GM23248 (cell line): ENCODE data around the gene ATRN. TPM values are rescaled to one million over a fixed set of nuclear protein-coding genes. Genes with fewer than 3 reads are reported as not detected.

Experiments
- DNase-seq: peaks from one replicate; pipeline ENCODE4 v3.0.0-alpha.2; 2015
- H2AFZ ChIP-seq: fragments of 200-600 bp; sonication (generic); 2 replicates; pipeline ENCODE4 v1.6.1; 2016; ENCODE audit warnings: antibody characterized with exemption
- H3F3A ChIP-seq: fragments of 200-600 bp; sonication (generic); 2 replicates; pipeline ENCODE4 v1.6.1; 2016; ENCODE audit warnings: mild to moderate bottlenecking, antibody characterized with exemption, mixed run types; ENCODE audit not compliant: insufficient read depth
- H3K27ac ChIP-seq: fragments of 200-600 bp; sonication (generic); 2 replicates; pipeline ENCODE4 v1.5.1; 2016; ENCODE audit warnings: mild to moderate bottlenecking
- H3K27me3 ChIP-seq: fragments of 200-600 bp; sonication (generic); replicated peaks from 2 replicates; pipeline ENCODE4 v1.6.1; 2016; ENCODE audit warnings: mild to moderate bottlenecking; ENCODE audit not compliant: insufficient read depth
- H3K36me3 ChIP-seq: fragments of 200-600 bp; sonication (generic); 2 replicates; pipeline ENCODE4 v1.6.1; 2016; ENCODE audit warnings: low read depth, mild to moderate bottlenecking
- H3K4me1 ChIP-seq: fragments of 200-600 bp; sonication (generic); 2 replicates; pipeline ENCODE4 v1.6.1; 2016; ENCODE audit warnings: mild to moderate bottlenecking; ENCODE audit not compliant: insufficient read depth
- H3K4me2 ChIP-seq: fragments of 200-600 bp; sonication (generic); one replicate; pipeline ENCODE4 v1.6.1; 2016; ENCODE audit warnings: mild to moderate bottlenecking; ENCODE audit not compliant: unreplicated experiment
- H3K4me3 ChIP-seq: fragments of 200-600 bp; sonication (generic); 2 replicates; pipeline ENCODE4 v1.5.1; 2016; ENCODE audit warnings: mild to moderate bottlenecking
- H3K79me2 ChIP-seq: fragments of 200-600 bp; sonication (generic); 2 replicates; pipeline ENCODE4 v1.6.1; 2016; ENCODE audit warnings: mild to moderate bottlenecking; ENCODE audit not compliant: insufficient read depth
- H3K9ac ChIP-seq: fragments of 200-600 bp; sonication (generic); 2 replicates; pipeline ENCODE4 v1.6.1; 2016; ENCODE audit warnings: mild to moderate bottlenecking
- H3K9me2 ChIP-seq: fragments of 200-600 bp; sonication (generic); 2 replicates; pipeline ENCODE4 v1.6.1; 2016; ENCODE audit warnings: mixed run types, mild to moderate bottlenecking, moderate library complexity; ENCODE audit not compliant: insufficient read depth
- H3K9me3 ChIP-seq: fragments of 200-600 bp; sonication (generic); one replicate; pipeline ENCODE4 v1.6.1; 2017; ENCODE audit warnings: low read depth
- H4K20me1 ChIP-seq: fragments of 200-600 bp; sonication (generic); 2 replicates; pipeline ENCODE4 v1.6.0; 2016; ENCODE audit not compliant: insufficient read depth
- EZH2 ChIP-seq: fragments of 200-600 bp; sonication (generic); IDR thresholded peaks from 2 replicates; pipeline ENCODE4 v1.6.1; 2018; ENCODE audit warnings: antibody characterized with exemption, mild to moderate bottlenecking; ENCODE audit not compliant: insufficient read depth, poor library complexity, severe bottlenecking
- EZH2phosphoT487 ChIP-seq: fragments of 200-600 bp; sonication (generic); IDR thresholded peaks from 2 replicates; pipeline ENCODE4 v1.6.1; 2018; ENCODE audit warnings: antibody characterized with exemption, moderate library complexity, mild to moderate bottlenecking, low read depth; ENCODE audit not compliant: insufficient read depth
- WGBS, 2 experiments: methylation state at CpG; one replicate each; pipeline ENCODE4 v1.1.6; 2015 to 2017; ENCODE audit warnings: low lambda C conversion rate in 2 of 2, low coverage in 1 of 2; ENCODE audit errors: missing lambda C conversion rate in 2 of 2; 5-methylcytosine and 5-hydroxymethylcytosine counted together
- in situ Hi-C: fragments of 300-500 bp; cut with MboI; formaldehyde crosslinking; loops from 2 replicates; pipeline ENCODE4 v1.15.0; 2020
- polyA plus RNA-seq: library from polyadenylated mRNA; unstranded; fragments of >200 nt; fragmentation: Nextera tagmentation; extraction: Ambion mirVana; gene quantifications from 2 replicates; pipeline ENCODE4 v1.2.1, GENCODE V29; 2016
- total RNA-seq: library from RNA; depleted of rRNA; stranded (reverse); fragments of >200 nt; shearing (Covaris generic); gene quantifications from 2 replicates; pipeline ENCODE4 v1.2.3, GENCODE V29; 2014

The ATRN gene
- total and polyA plus RNA-seq, 2 experiments from 2014 or later = 9.9 to 38.7 TPM

DNA sequence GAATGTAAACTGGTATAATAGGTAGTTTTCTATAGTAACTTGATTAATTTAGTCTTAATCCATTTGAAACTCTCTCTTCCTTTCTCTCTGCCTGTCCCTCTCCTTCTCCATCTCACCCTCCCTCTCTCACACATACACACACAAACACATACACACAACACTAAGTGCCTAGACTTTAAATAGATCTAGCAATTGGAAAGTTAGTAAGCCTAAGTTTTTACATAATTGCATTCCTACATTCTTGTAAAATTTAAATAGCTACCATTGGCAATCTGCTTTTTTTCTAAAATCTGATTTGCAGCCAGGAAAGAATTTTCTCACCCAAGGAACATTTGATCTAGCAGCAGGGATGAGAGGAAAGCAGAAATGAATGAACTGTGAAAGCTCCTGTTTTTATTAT lies 176.7 kb downstream of the ATRN start:
- H3K27me3 ChIP-seq = no peaks in the 10 kb centered on the region
- no peak overlapping the region for H3K4me2 ChIP-seq
- TF ChIP-seq EZH2 = no peak
- TF ChIP-seq EZH2phosphoT487 = no peak
- no peak overlapping the region for H3K4me3 ChIP-seq
- no peaks in the 10 kb centered on the region for H3K9me2 ChIP-seq
- no peak overlapping the region for H3K9ac ChIP-seq
- in situ Hi-C loops = no loop called here
- no peaks in the 10 kb centered on the region for H3K4me1 ChIP-seq
- H3K9me3 ChIP-seq = no peaks in the 10 kb centered on the region
- H3K79me2 ChIP-seq = no peaks in the 10 kb centered on the region
- no peaks in the 10 kb centered on the region for H4K20me1 ChIP-seq
- no peaks in the 10 kb centered on the region for H3K36me3 ChIP-seq
- H2AFZ ChIP-seq = no peak overlapping the region
- no peaks in the 10 kb centered on the region for H3F3A ChIP-seq
- DNase-seq = no peak
- H3K27ac ChIP-seq = no peak overlapping the region

GRCh38 chr20:3648951-3649350 lies 178.1 kb downstream of the ATRN start:
- no peaks in the 10 kb centered on the region for H3K9me3 ChIP-seq
- no peak for DNase-seq
- WGBS, 2 experiments = 96 to 98% methylated on average over 9 of the region's 9 CpGs

GRCh38 chr20:3651204-3651962 lies 180.6 kb downstream of the ATRN start:
- WGBS, 2 experiments = 69 to 72% methylated on average over 9 of the region's 9 CpGs
- Histone ChIP-seq H3K27me3 (no peaks in the 10 kb centered on the region), H3K4me3 (no peak overlapping the region), H3K36me3 (no peaks in the 10 kb centered on the region), H2AFZ (no peak overlapping the region), H3K9me3 (no peaks in the 10 kb centered on the region), H3F3A (no peaks in the 10 kb centered on the region), H3K9ac (no peak overlapping the region), H3K4me2 (no peak overlapping the region), H3K79me2 (no peaks in the 10 kb centered on the region), H4K20me1 (no peaks in the 10 kb centered on the region), H3K27ac (no peak overlapping the region), H3K9me2 (no peaks in the 10 kb centered on the region), H3K4me1 (no peaks in the 10 kb centered on the region)
- no peak for TF ChIP-seq EZH2
- TF ChIP-seq EZH2phosphoT487 = no peak
- no peak for DNase-seq
- in situ Hi-C loops = no loop called here

More at GRCh38 chr20:3648951-3649350, 178.1 kb downstream of the ATRN start:
- no peak overlapping the region for H2AFZ ChIP-seq
- H3F3A ChIP-seq = no peaks in the 10 kb centered on the region
- no peak overlapping the region for H3K4me3 ChIP-seq
- no peaks in the 10 kb centered on the region for H3K9me2 ChIP-seq
- no peaks in the 10 kb centered on the region for H4K20me1 ChIP-seq
- H3K9ac ChIP-seq = no peak overlapping the region
- H3K27ac ChIP-seq = no peak overlapping the region
- H3K4me1 ChIP-seq = no peaks in the 10 kb centered on the region
- no peak overlapping the region for H3K4me2 ChIP-seq
- H3K27me3 ChIP-seq = no peaks in the 10 kb centered on the region
- no peaks in the 10 kb centered on the region for H3K36me3 ChIP-seq
- TF ChIP-seq EZH2 (no peak), EZH2phosphoT487 (no peak)
- H3K79me2 ChIP-seq = no peaks in the 10 kb centered on the region
- in situ Hi-C loops = no loop called here

DNA sequence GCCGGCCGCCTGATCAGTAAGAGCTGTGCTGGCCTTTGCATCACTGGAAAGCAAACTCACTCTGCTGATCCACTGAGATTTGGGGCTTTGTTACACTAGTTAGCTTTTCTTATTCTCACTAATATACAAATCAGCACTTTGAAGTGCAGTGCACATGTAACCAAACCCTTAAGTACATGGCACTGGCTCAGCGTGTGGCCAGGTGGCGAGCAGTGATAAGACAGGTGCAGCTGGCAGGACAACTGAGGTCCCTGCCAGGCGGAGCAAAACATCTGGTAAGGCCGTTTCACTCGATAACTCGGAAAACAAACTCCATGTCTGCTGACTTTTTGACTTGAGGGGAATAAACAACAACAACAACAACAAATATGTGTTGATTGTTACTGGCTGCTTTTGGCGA lies 181.4 kb downstream of the ATRN start:
- no peak for DNase-seq
- Histone ChIP-seq H3K9ac (no peak overlapping the region), H3F3A (no peaks in the 10 kb centered on the region), H3K4me3 (no peak overlapping the region), H3K36me3 (no peaks in the 10 kb centered on the region), H3K27me3 (no peaks in the 10 kb centered on the region), H4K20me1 (no peaks in the 10 kb centered on the region), H3K9me3 (no peaks in the 10 kb centered on the region), H3K4me2 (no peak overlapping the region), H3K9me2 (no peaks in the 10 kb centered on the region), H3K4me1 (no peaks in the 10 kb centered on the region), H3K79me2 (no peaks in the 10 kb centered on the region), H2AFZ (no peak overlapping the region), H3K27ac (no peak overlapping the region)
- in situ Hi-C loops = no loop called here
- WGBS, 2 experiments = 97 to 98% methylated on average over 9 of the region's 9 CpGs
- TF ChIP-seq EZH2 (no peak), EZH2phosphoT487 (no peak)
